RPMI7951 (cell line): ENCODE data around the gene RSF1. TPM values are rescaled to one million over a fixed set of nuclear protein-coding genes. Genes with fewer than 3 reads are reported as not detected.

ENCODE experiments used
- DNase-seq: peaks from one replicate; pipeline ENCODE4 v3.0.0-alpha.2; 2012; ENCODE audit warnings: low read depth
- total RNA-seq: library from RNA; depleted of rRNA; stranded (reverse); fragments of >200 nt; shearing (Covaris generic); gene quantifications from 2 replicates; pipeline ENCODE4 v1.2.3, GENCODE V29; 2014; rRNA removed

Gene RSF1
- total RNA-seq, 1 experiment from 2014 or later: 16.1 TPM

DNA sequence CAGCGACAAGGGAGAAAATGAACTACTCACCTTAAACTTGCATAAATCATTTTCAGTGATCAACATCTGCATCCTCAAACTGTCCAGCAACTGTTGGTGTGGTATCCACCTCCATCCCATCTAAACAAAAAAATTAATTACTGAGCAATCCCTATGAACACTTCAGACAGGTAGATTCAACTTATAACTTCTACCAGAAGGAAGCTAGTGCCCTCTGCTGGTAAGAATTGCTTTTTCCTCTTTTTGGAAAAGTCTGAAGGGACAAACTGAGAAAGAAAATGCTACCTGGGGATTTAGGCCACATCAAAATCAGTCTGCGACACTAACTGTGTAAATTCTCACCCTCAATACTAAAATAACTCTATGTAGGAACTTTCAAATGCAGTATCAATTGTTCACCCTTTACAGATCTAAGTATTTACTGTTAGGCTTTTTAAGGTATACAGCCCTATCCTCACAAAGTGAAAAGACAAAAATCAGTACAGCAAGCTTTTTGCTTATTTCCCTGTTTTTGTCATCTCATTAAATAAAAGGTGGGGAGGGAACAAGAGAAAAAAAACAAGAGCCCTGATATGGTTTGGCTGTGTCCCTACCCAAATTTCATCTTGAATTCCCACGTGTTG is 200.8 kb downstream of the RSF1 start:
- DNase-seq: peak; percentile 39

DNA sequence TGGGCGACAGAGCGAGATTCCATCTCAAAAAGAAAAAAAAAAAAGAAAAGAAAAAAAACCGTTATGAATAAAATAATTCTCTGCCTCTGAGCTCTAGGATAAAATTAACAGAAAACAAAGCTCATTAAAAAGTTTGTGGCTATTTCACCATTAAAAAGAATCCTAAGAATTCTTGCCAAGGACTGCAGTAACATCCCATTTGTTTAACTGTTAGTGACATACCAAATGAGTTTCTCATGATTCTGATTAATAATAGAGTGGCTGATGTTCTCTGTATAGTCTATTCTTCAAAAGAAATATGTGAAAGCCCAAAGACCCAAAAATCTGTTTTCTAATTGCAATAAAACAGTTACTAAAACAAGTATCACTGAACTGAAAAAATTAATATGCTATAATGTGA is 202.6 kb downstream of the RSF1 start:
- no peak for DNase-seq

- no peak for DNase-seq
Observed at GRCh38 chr11:77611921-77612320, 208.6 kb downstream of the RSF1 start.

Other genes with a start within 250 kb of the RSF1 start
- 1.6 and 2.8 TPM in 2 replicates for gene AQP11, start 230.8 kb downstream of the RSF1 start, total RNA-seq
- gene CLNS1A, start 182.9 kb downstream of the RSF1 start, total RNA-seq: 192 and 195 TPM in 2 replicates
- gene AAMDC, start 422 bp upstream of the RSF1 start, total RNA-seq: 71.7 and 72.2 TPM in 2 replicates
- gene INTS4, start 173.9 kb upstream of the RSF1 start, total RNA-seq: 25.3 and 29.7 TPM in 2 replicates
- gene KCTD14, start 202.6 kb upstream of the RSF1 start, total RNA-seq: 7.1 TPM in 2 replicates
- not detected in 2 replicates for gene THRSP, start 243.1 kb upstream of the RSF1 start, total RNA-seq